NCI-H2107 treated with DMSO at 0.1 percent for 48 hours (cell line): ENCODE measurements around the gene SETBP1.

Experiments used
- DNase-seq: peaks from one replicate; lab custom pipeline; 2025; ENCODE audit not compliant: unreplicated experiment; lab: John Stamatoyannopoulos, UW

Gene SETBP1

DNA sequence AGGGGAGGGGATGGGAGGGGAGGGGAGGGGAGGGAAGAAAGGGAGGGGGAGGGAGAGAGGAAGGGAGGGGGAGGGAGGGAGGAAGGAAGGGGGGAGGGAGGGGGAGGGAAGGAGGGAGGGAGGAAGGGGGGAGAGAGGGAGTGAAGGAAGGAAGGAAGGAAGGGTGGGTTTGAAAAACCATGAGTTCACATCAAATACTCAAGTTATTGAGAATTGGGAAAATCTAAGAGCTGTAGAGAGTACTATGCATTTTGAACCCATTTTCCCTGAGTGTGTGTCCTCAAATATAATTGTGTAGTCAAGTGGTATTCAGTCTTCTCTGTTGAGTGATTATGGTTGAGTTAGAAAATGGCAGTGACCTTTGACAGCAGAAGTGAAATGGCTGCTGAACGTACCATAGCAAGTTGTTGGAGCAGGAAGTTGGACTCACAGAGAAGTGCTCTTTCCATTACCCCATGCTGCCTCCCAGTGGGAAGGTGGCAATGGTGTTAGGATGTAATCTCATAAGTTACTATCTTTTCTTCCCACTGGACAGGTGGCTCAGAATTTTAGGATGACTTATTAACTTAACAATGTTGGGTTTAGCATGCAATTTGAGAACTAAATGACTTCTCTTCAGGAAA is 214.6 kb downstream of the SETBP1 start:
- DNase-seq: peak; percentile 69

GRCh38 chr18:44896846-44897245 is 216.2 kb downstream of the SETBP1 start:
- DNase-seq: peak; percentile 87

- DNase-seq: peak; percentile 92
Observed at GRCh38 chr18:44897411-44897810, 216.7 kb downstream of the SETBP1 start.

DNA sequence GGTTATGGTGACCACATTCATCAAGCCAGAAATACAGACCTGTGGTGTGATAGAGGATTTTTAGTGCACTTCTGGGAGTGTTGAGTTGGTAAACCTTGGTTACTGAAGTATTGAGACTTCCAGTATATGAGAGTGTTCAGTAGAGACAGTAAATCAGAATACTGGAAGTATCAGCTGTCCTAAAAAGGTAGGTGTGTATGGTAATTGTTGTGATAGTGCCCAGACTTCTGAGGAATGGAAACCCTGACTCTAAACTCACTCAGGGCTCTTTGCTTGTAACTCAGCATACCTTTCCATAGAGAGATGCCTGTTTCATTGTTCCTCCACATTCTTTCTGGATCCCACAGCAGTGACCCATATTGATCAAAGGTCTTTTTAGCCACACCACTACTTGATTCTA is 217.1 kb downstream of the SETBP1 start:
- no peak for DNase-seq

DNA sequence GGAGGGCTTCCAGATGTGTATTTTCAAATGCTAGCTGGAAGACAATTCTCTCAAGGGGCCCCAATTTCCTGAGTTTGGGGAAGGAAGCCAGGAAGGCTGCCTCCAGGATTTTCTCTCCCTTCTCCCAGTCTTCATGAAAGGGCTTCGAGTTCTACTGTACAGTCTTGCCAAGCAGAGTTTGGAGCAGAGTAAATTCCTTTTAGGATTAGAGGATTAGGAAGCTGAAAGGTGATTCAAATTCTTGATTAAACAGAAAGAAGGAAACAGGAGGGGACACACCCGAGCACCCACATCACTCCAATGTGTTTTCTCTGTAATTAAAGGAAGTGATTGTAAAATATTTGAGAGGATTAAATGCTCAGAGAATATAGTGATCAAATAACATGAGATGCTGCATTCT is 217.8 kb downstream of the SETBP1 start:
- DNase-seq: no peak

GRCh38 chr18:44899832-44900231 is 219.1 kb downstream of the SETBP1 start:
- DNase-seq: no peak

GRCh38 chr18:44900627-44901026 is 219.9 kb downstream of the SETBP1 start:
- DNase-seq: no peak

DNA sequence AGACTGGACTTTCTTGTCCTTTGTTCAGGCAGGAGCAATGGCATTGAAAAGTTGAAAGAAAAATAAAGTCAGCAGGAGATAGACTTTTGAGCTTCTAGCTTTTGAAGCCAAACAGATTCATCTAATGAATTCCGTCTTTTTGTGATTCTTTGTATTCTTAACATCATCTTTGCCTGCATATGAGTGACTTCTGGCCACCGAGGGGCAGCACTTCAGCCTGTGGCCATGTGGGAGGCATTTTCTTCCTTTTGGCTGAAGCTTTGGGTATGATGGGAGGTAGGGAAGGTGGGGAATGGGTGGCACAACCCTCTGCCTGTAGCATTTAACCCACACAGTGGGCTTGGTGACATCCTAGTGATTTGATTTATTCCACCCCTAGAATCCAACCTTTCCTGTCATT is 220.6 kb downstream of the SETBP1 start:
- DNase-seq: no peak

- DNase-seq: no peak
Observed at GRCh38 chr18:44903327-44903726, 222.6 kb downstream of the SETBP1 start.

DNA sequence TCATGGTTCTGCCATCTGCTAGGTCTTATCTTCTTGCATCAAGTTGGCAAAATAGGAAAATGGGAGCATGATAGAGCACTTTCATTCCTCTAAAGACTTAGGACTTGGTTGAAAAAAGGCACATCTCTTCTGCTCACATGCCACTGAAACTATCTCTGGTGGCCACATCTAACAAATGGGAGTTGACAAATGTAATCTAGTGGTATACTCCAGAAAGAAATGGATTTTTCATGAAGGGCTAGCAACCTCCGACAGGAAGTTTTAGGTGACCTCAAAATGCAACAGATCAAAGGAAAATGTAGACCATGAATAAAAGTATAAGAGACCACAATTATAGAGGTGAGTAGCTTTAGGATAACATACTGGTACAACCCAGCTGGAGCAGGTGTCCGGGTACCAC is 224.1 kb downstream of the SETBP1 start:
- no peak for DNase-seq

DNA sequence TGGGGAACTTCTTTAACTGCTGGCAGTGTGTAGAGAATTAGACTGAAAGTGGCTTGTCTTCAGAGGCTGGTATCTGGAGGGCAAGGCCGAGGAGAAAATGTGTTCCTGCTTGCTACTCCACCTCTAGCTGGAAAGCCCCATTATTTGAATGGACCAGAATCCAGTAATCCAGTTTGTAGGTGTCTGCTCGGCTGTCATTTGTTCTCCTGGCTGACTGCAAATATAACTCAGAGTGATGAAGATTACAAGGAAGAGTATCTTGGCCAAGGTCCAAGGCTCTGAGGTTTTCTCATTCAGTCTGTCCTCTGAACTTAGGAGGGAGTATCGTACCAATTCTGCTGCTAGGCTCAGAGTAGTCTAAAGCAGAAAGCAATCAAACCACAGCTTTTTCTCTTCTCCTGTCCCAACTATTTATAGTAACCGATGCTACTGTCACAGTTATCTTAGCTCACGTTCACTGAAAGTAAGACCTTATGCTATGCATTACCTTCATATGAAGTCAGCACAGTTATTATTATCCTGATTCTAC is 228.6 kb downstream of the SETBP1 start:
- no peak for DNase-seq

DNA sequence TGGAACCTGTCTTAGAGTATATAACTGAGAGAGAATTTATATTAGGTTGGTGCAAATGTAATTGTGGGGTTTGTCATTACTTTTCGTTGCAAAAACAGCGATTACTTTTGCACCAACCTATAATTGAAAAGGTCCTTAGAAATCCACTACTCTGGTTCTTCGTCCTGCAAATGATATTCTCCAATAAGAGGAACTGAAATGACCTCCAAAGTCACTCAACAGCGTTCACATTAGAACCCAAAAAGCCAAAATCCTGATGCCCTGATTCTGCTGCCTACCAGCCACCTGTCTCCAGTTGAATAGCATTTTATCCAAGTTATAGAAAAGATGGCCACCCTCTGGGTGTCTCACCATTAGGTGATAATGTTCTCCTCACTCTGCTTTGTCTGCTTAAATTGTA is 230.6 kb downstream of the SETBP1 start:
- no peak for DNase-seq

- DNase-seq: peak; percentile 26
Observed at GRCh38 chr18:44911773-44912172, 231.1 kb downstream of the SETBP1 start.

DNA sequence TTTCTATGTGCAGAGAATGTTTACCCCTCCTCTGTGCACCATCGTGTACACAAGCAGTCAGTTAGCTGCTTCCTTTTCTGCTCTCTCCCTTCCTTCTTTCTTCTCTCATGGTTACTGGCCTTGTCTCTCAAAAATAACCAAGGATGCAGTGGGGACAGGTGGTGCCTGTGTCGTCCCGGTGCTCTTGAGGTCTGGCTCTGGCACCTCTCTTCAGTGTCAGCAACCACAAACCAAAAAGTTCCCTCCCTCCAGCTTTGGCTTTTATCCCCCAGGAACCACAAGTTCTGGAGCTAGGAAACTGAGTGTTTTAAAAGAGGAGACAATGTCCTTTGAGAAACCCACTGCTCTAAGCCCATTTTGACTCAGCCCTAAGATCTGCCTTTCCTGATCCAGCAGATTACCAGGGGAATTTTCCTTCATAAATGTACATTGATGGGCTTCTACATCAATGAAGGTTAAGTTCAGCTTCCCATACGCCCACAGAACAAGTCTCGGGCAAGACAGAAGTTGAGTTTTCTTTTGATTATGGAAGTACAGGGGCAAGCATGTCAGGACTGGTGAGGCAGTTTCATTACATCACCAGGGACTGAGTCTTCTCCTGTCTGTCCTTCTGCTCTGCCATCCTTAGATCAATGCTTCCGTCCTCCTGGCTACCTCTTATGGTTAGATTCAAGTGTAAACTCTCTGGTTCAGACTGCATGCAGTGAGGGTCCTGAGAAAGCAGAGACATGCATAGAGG is 232.2 kb downstream of the SETBP1 start:
- DNase-seq: peak; percentile 82

GRCh38 chr18:44914028-44914427 is 233.3 kb downstream of the SETBP1 start:
- DNase-seq: no peak

DNA sequence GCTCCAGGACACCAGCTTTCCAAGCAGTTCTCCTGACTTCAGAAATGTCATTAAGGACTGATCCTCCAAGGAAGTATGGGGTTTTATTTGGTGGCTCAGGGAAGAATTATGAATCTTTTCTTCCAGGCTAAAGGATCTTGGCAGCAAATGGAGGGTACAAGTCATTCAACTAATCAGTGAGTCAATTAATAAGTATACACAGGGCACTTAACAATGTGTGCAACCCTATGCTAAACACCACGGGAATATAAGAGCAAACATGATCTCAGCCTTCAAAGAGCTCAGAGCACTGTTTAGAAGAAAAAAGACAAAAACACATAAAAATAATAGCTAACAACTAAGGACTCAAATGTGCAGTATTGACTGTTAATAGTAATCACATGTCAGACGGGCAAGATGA is 234.5 kb downstream of the SETBP1 start:
- no peak for DNase-seq

GRCh38 chr18:44915661-44916060 is 235.0 kb downstream of the SETBP1 start:
- DNase-seq: no peak

DNA sequence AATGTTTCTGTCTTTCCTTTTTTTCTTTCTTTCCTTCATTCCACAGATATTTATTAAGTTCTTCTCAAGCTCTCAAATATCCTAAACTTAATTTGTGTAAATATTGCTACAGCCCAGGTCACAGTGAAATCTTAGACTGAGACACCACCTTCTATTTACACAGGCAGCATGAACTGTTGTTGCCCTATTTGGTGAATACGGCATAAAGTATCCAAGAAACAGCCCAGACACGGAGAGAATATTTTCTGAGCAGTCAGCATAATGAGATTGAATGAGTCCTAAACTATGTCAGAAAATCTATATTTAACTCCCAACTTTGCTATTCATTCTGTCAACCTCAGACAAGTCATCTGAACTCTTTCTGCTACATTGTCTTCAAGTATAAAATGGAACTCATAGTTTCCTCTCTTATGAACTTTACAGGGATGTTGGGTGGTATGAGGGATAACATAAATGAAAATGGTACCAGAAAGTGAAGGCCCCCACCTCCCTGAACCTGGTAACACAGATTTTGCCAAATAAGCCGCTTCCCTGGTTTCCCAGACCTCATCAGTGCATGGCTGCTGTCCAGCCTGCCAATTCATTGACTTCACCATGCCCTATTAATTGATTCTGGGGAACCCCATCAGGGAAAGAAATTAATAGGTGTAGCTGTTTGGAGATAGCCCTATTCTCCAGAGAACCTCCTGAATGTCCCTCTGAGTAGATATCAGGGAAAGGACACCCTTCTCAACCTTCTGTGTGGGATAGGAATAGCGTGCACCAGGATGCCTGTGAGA is 235.9 kb downstream of the SETBP1 start:
- no peak for DNase-seq

DNA sequence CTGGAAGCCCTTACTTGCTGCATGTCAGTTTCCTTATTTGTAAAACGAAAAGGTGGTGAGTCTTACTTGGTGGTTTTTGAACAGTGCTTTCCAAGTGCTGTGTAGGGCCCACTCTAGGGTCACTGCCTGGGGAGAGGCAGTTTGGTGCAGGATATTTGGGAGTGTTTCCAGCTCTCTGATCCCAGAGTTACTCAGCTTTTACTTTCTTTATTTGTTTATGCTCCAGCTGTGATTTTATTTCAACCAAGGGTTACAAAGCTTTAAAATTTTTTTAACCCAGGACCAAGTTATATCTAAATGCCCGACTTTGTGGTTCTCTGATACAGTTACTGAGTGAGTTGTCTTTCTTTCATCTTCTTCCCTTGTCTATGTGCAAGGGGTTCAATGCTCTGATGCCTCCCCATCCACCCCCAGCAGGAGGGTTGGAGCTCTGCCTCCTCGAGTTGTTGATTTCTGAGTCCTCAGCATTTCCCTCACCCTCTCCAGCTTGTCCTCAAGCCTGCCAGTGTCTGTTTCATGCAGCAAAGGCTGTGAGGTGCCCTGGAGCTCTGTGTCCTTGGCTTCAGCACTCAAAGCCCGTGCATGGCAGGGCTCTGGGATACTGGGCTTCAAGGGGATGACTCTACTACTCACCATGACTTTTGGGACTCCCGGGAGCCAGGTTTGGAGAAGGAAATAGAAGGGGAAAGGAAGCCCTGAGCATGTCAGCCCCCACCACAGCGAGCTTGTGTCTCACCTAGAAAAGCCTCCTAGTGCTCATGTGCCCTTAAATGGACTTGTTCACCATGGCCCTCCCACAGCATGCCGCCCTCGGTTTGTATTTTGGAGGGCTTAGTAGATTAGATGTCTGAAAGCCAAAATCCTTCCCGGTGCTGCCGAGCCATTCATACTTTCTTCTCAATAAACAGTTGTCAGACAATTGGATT is 236.8 kb downstream of the SETBP1 start:
- peak; percentile 25 for DNase-seq

GRCh38 chr18:44918142-44918476 is 237.4 kb downstream of the SETBP1 start:
- no peak for DNase-seq

DNA sequence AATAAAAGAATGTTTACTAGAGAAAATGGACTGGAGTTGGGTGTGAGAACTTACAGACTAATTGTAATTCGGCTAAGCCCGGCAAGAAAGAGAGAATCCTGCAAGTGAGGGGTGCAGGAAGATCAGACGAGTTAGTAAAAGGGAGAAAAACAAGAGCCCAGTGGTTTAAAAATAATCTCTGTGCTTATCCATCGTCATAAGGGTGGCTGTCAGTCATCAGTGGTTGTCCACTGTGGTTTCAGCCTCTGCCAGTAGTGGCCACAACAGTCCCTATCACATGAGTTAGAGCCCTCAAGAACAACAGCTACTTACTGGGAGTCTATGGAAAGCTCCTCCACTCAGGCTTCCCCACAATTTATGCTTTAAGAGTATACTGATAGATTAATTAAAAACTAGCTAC is 239.8 kb downstream of the SETBP1 start:
- no peak for DNase-seq
